Stomach (tissue), 4 donors: ENCODE data around the gene ZNF516.

ENCODE experiments used
- POLR2A ChIP-seq, 4 donors: fragments of 450-650 bp; IDR thresholded peaks; one replicate each; pipeline ENCODE4 v1.6.1; 2016; ENCODE audit warnings: antibody characterized with exemption in 4 of 4, control low read depth in 2 of 4, mild to moderate bottlenecking in 1 of 4, moderate library complexity in 1 of 4
- TF ChIP-seq, protein P1 (sequence below), 7 experiments: fragments of 450-650 bp in 4 of 7; fragments of 200-600 bp in 3 of 7; sonication (generic) in 3 of 7; IDR thresholded peaks; one replicate each; pipeline ENCODE4 v1.5.1; 2016 to 2019; ENCODE audit warnings: antibody characterized with exemption in 7 of 7, control low read depth in 2 of 7, mild to moderate bottlenecking in 1 of 7

DNA sequence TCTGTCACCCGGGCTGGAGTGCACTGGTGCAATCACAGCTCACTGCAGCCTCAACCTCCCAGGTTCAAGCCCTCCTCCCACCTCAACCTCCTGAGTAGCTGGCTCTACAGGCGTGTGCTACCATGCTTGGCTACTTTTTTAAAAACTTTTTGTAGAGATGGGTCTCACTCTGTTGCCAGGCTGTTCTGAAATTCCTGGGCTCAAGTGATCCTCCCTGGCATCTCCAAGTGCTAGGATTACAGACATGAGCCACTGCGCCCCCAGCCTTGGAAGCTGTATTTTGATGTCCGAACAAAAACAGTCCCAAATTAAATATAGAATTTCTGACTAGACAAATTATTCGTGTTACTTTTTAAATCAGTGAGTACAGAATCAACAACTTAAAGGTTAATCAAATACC, 97.4 kb downstream of the ZNF516 start:
- TF ChIP-seq, protein P1, sequence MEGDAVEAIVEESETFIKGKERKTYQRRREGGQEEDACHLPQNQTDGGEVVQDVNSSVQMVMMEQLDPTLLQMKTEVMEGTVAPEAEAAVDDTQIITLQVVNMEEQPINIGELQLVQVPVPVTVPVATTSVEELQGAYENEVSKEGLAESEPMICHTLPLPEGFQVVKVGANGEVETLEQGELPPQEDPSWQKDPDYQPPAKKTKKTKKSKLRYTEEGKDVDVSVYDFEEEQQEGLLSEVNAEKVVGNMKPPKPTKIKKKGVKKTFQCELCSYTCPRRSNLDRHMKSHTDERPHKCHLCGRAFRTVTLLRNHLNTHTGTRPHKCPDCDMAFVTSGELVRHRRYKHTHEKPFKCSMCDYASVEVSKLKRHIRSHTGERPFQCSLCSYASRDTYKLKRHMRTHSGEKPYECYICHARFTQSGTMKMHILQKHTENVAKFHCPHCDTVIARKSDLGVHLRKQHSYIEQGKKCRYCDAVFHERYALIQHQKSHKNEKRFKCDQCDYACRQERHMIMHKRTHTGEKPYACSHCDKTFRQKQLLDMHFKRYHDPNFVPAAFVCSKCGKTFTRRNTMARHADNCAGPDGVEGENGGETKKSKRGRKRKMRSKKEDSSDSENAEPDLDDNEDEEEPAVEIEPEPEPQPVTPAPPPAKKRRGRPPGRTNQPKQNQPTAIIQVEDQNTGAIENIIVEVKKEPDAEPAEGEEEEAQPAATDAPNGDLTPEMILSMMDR (IDR thresholded peaks at IDR 0.05), result no peak
- TF ChIP-seq POLR2A (IDR thresholded peaks at IDR 0.05), result no peak
